HepG2 (cell line): ENCODE data around the gene CEP97.

ENCODE experiments used
- GABPB1 ChIP-seq: IDR thresholded peaks from 2 replicates; pipeline ENCODE4 v1.6.1; 2016; ENCODE audit warnings: mild to moderate bottlenecking, missing genetic modification reagents, moderate library complexity, missing compliant biosample characterization
- HNF4G ChIP-seq, 2 experiments: sonication (generic) in 1 of 2; formaldehyde crosslinking in 1 of 2; IDR thresholded peaks; 2 replicates each; pipeline versions ENCODE4 v1.4.0 to v1.6.1; 2011 to 2020; ENCODE audit warnings: borderline replicate concordance in 2 of 2, low read depth in 2 of 2, mild to moderate bottlenecking in 2 of 2, low read length in 1 of 2, missing genetic modification reagents in 1 of 2, moderate library complexity in 1 of 2
- MAZ ChIP-seq, 2 experiments: sonication (generic) in 1 of 2; formaldehyde crosslinking in 1 of 2; IDR thresholded peaks; 2 replicates each; pipeline versions ENCODE4 v1.5.0 to v1.6.1; 2012 to 2020; ENCODE audit warnings: low read depth in 2 of 2, mild to moderate bottlenecking in 2 of 2, borderline replicate concordance in 1 of 2, improper control_type of control experiment in 1 of 2, low read length in 1 of 2, missing genetic modification reagents in 1 of 2, moderate library complexity in 1 of 2
- NAIF1 ChIP-seq: sonication (generic); formaldehyde crosslinking; IDR thresholded peaks from 2 replicates; pipeline ENCODE4 v1.5.0; 2020; ENCODE audit warnings: mild to moderate bottlenecking, missing genetic modification reagents, borderline replicate concordance
- POLR2A ChIP-seq, 2 experiments: IDR thresholded peaks; 2 replicates each; pipeline ENCODE4 v1.6.1; 2011; ENCODE audit warnings: low read depth in 2 of 2, low read length in 2 of 2, mild to moderate bottlenecking in 1 of 2, moderate library complexity in 1 of 2; ENCODE audit not compliant: insufficient read depth in 1 of 2
- TCF7 ChIP-seq: sonication (generic); IDR thresholded peaks from 2 replicates; pipeline ENCODE4 v1.6.1; 2016; ENCODE audit warnings: antibody characterized with exemption, low read depth
- ZNF776 ChIP-seq: sonication (generic); formaldehyde crosslinking; IDR thresholded peaks from 2 replicates; pipeline ENCODE4 v1.4.0; 2020; ENCODE audit warnings: mild to moderate bottlenecking, missing genetic modification reagents
- ZNF816 ChIP-seq: sonication (generic); formaldehyde crosslinking; IDR thresholded peaks from 2 replicates; pipeline ENCODE4 v1.8.0; 2022; ENCODE audit warnings: missing genetic modification reagents, mild to moderate bottlenecking, borderline replicate concordance
- TF ChIP-seq, protein P1 (sequence below): sonication (generic); formaldehyde crosslinking; IDR thresholded peaks from 2 replicates; pipeline ENCODE4 v1.5.0; 2020; ENCODE audit warnings: mild to moderate bottlenecking, missing genetic modification reagents, moderate library complexity
- TF ChIP-seq, protein P2 (sequence below): fragments of 450-650 bp; IDR thresholded peaks from 2 replicates; pipeline ENCODE4 v1.6.1; 2016
- TF ChIP-seq, protein P3 (sequence below): sonication (generic); formaldehyde crosslinking; IDR thresholded peaks from 2 replicates; pipeline ENCODE4 v1.4.0; 2020; ENCODE audit warnings: missing genetic modification reagents, borderline replicate concordance
- TF ChIP-seq, protein P4 (sequence below): sonication (generic); IDR thresholded peaks from 2 replicates; pipeline ENCODE4 v1.6.1; 2016; ENCODE audit warnings: low read depth, borderline replicate concordance

DNA sequence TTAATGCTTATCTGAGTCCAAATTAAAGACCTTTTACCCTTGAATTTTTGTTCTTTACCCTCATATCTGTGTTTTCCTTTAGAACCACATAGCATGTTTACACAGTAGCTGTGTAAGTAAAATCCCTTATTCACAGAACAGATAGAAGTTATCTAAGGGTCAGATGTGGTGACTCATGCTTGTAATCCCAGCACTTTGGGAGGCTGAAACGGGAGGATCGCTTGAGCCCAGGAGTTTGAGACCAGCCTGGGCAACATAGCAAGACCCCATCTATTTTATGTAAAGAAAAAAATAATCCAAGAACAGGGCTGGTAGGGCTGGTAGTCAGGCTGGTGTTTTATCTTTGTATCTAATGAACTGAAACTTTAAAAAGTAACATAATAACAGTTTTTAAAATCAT, 77.8 kb downstream of the CEP97 start:
- TF ChIP-seq TCF7, result no peak
- TF ChIP-seq, protein P1, sequence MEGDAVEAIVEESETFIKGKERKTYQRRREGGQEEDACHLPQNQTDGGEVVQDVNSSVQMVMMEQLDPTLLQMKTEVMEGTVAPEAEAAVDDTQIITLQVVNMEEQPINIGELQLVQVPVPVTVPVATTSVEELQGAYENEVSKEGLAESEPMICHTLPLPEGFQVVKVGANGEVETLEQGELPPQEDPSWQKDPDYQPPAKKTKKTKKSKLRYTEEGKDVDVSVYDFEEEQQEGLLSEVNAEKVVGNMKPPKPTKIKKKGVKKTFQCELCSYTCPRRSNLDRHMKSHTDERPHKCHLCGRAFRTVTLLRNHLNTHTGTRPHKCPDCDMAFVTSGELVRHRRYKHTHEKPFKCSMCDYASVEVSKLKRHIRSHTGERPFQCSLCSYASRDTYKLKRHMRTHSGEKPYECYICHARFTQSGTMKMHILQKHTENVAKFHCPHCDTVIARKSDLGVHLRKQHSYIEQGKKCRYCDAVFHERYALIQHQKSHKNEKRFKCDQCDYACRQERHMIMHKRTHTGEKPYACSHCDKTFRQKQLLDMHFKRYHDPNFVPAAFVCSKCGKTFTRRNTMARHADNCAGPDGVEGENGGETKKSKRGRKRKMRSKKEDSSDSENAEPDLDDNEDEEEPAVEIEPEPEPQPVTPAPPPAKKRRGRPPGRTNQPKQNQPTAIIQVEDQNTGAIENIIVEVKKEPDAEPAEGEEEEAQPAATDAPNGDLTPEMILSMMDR (CRISPR knock-in tag), result no peak
- no peak for TF ChIP-seq NAIF1 (CRISPR knock-in tag)
- TF ChIP-seq, protein P2, sequence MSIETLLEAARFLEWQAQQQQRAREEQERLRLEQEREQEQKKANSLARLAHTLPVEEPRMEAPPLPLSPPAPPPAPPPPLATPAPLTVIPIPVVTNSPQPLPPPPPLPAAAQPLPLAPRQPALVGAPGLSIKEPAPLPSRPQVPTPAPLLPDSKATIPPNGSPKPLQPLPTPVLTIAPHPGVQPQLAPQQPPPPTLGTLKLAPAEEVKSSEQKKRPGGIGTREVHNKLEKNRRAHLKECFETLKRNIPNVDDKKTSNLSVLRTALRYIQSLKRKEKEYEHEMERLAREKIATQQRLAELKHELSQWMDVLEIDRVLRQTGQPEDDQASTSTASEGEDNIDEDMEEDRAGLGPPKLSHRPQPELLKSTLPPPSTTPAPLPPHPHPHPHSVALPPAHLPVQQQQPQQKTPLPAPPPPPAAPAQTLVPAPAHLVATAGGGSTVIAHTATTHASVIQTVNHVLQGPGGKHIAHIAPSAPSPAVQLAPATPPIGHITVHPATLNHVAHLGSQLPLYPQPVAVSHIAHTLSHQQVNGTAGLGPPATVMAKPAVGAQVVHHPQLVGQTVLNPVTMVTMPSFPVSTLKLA, result no peak
- TF ChIP-seq, protein P3, sequence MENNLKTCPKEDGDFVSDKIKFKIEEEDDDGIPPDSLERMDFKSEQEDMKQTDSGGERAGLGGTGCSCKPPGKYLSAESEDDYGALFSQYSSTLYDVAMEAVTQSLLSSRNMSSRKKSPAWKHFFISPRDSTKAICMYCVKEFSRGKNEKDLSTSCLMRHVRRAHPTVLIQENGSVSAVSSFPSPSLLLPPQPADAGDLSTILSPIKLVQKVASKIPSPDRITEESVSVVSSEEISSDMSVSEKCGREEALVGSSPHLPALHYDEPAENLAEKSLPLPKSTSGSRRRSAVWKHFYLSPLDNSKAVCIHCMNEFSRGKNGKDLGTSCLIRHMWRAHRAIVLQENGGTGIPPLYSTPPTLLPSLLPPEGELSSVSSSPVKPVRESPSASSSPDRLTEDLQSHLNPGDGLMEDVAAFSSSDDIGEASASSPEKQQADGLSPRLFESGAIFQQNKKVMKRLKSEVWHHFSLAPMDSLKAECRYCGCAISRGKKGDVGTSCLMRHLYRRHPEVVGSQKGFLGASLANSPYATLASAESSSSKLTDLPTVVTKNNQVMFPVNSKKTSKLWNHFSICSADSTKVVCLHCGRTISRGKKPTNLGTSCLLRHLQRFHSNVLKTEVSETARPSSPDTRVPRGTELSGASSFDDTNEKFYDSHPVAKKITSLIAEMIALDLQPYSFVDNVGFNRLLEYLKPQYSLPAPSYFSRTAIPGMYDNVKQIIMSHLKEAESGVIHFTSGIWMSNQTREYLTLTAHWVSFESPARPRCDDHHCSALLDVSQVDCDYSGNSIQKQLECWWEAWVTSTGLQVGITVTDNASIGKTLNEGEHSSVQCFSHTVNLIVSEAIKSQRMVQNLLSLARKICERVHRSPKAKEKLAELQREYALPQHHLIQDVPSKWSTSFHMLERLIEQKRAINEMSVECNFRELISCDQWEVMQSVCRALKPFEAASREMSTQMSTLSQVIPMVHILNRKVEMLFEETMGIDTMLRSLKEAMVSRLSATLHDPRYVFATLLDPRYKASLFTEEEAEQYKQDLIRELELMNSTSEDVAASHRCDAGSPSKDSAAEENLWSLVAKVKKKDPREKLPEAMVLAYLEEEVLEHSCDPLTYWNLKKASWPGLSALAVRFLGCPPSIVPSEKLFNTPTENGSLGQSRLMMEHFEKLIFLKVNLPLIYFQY (CRISPR knock-in tag), result no peak
- TF ChIP-seq, protein P4, sequence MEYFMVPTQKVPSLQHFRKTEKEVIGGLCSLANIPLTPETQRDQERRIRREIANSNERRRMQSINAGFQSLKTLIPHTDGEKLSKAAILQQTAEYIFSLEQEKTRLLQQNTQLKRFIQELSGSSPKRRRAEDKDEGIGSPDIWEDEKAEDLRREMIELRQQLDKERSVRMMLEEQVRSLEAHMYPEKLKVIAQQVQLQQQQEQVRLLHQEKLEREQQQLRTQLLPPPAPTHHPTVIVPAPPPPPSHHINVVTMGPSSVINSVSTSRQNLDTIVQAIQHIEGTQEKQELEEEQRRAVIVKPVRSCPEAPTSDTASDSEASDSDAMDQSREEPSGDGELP, result no peak
- no peak for TF ChIP-seq GABPB1
- no peak for TF ChIP-seq HNF4G (IDR thresholded peaks at IDR 0.05; ENCODE audit: borderline replicate concordance, low read depth, low read length)
- TF ChIP-seq HNF4G (CRISPR knock-in tag; IDR thresholded peaks at IDR 0.05; ENCODE audit: borderline replicate concordance, low read depth), result no peak
- no peak for TF ChIP-seq MAZ (IDR thresholded peaks at IDR 0.05; ENCODE audit: borderline replicate concordance, low read depth, low read length)
- TF ChIP-seq MAZ (CRISPR knock-in tag; IDR thresholded peaks at IDR 0.05; ENCODE audit: low read depth), result no peak
- TF ChIP-seq ZNF816, result no peak
- TF ChIP-seq POLR2A (IDR thresholded peaks at IDR 0.05; ENCODE audit: insufficient read depth in 1 of 2, low read depth in 2 of 2, low read length in 2 of 2), result no peak
- no peak for TF ChIP-seq ZNF776 (CRISPR knock-in tag)
